GM12878 (cell line): Measurements from ENCODE around the gene PBRM1. TPM values are rescaled to one million over a fixed set of nuclear protein-coding genes. Genes with fewer than 3 reads are reported as not detected.

ENCODE experiments used
- ATAC-seq: fragments of 200-7000 bp; cut with Tn5 transposase; 3 replicates; pipeline ENCODE4 v1.9.1; 2020; ENCODE audit warnings: mild to moderate bottlenecking, moderate library complexity
- BruUV-seq: library from RNA; stranded (reverse); fragments of 400-500 nt; replicated peaks from 2 replicates; lab custom pipeline; 2021; lab: Mats Ljungman, UMichigan
- CTCF ChIA-PET: fragments of 300-600 bp; sonication (Branson Sonifier 250); formaldehyde crosslinking; extraction: SDS; loops from one replicate; lab custom pipeline; 2021; ENCODE audit warnings: inconsistent platforms; lab: Yijun Ruan, JAX
- POLR2A ChIA-PET: fragments of 350-600 bp; formaldehyde crosslinking; extraction: SDS; loops from one replicate; lab custom pipeline; 2021; ENCODE audit warnings: inconsistent platforms; lab: Charles Lee
- RAD21 ChIA-PET: fragments of 300-600 bp; sonication (Branson Sonifier 250); formaldehyde crosslinking; loops from one replicate; lab custom pipeline; 2023; ENCODE audit warnings: antibody characterized with exemption; ENCODE audit not compliant: unreplicated experiment; lab: Charles Lee
- SMC1A ChIA-PET: fragments of 300-600 bp; sonication (Branson Sonifier 250); formaldehyde crosslinking; loops from one replicate; lab custom pipeline; 2023; ENCODE audit not compliant: unreplicated experiment, uncharacterized antibody; lab: Charles Lee
- DNase-seq: peaks from one replicate; pipeline ENCODE4 v3.0.0-alpha.2; 2011; ENCODE audit warnings: low read depth, low spot score
- FAIRE-seq: peaks from 3 replicates; lab custom pipeline; 2011; peaks lifted over from hg19 to GRCh38; lab: Jason Lieb, UNC
- H2AFZ ChIP-seq: 2 replicates; pipeline ENCODE4 v1.6.0; 2011; ENCODE audit warnings: low read depth, low read length, control low read depth; ENCODE audit not compliant: control insufficient read depth
- H3K27ac ChIP-seq: 2 replicates; pipeline ENCODE4 v1.5.1; 2011; ENCODE audit warnings: control low read depth; ENCODE audit not compliant: control insufficient read depth, insufficient read depth
- H3K27me3 ChIP-seq, 2 experiments: replicated peaks in 1 of 2; 2 replicates each; pipeline versions ENCODE4 v1.6.0 to v1.6.1; 2011; ENCODE audit warnings: low read length in 1 of 2; ENCODE audit not compliant: control insufficient read depth in 2 of 2, insufficient read depth in 2 of 2
- H3K36me3 ChIP-seq, 2 experiments: 2 replicates each; pipeline ENCODE4 v1.5.1; 2011; ENCODE audit warnings: low read length in 1 of 2; ENCODE audit not compliant: control insufficient read depth in 2 of 2, insufficient read depth in 2 of 2
- H3K4me1 ChIP-seq: 2 replicates; pipeline ENCODE4 v1.6.1; 2011; ENCODE audit warnings: mild to moderate bottlenecking, low read length, moderate library complexity, mixed read lengths; ENCODE audit not compliant: control insufficient read depth, insufficient read depth
- H3K4me2 ChIP-seq: 2 replicates; pipeline ENCODE4 v1.6.0; 2011; ENCODE audit warnings: control low read depth; ENCODE audit not compliant: control insufficient read depth, insufficient read depth
- H3K4me3 ChIP-seq: fragments of 200-600 bp; sonication (generic); 2 replicates; pipeline ENCODE4 v1.5.1; 2016
- H3K79me2 ChIP-seq: 2 replicates; pipeline ENCODE4 v1.6.0; 2011; ENCODE audit warnings: low read length; ENCODE audit not compliant: control insufficient read depth, insufficient read depth
- H3K9ac ChIP-seq: 2 replicates; pipeline ENCODE4 v1.8.0; 2011; ENCODE audit warnings: low read length, control low read depth, mixed read lengths; ENCODE audit not compliant: control insufficient read depth, insufficient read depth
- H3K9me3 ChIP-seq: replicated peaks from 3 replicates; pipeline ENCODE4 v1.5.1; 2011; ENCODE audit warnings: mild to moderate bottlenecking, low read length; ENCODE audit not compliant: control insufficient read depth, insufficient read depth
- H4K20me1 ChIP-seq: 2 replicates; pipeline ENCODE4 v1.6.0; 2011; ENCODE audit not compliant: control insufficient read depth, insufficient read depth
- ASH2L ChIP-seq: fragments of 300-600, 200-600 bp; sonication (generic); IDR thresholded peaks from 2 replicates; pipeline ENCODE4 v1.6.1; 2017; ENCODE audit warnings: low read depth, mild to moderate bottlenecking, borderline replicate concordance
- FOXK2 ChIP-seq: fragments of 450-650 bp; IDR thresholded peaks from 2 replicates; pipeline ENCODE4 v1.6.1; 2017; ENCODE audit warnings: mild to moderate bottlenecking, moderate library complexity
- GATAD2B ChIP-seq: fragments of 450-650 bp; conservative IDR thresholded peaks from 2 replicates; pipeline ENCODE4 v1.6.1; 2017; ENCODE audit warnings: low read depth, mild to moderate bottlenecking, moderate library complexity
- MEF2B ChIP-seq: fragments of 450-650 bp; IDR thresholded peaks from 2 replicates; pipeline ENCODE4 v1.6.1; 2018; ENCODE audit warnings: mild to moderate bottlenecking, moderate library complexity; ENCODE audit not compliant: partially characterized antibody, poor library complexity, severe bottlenecking
- MYC ChIP-seq: IDR thresholded peaks from 2 replicates; pipeline ENCODE4 v1.6.1; 2011; ENCODE audit warnings: mild to moderate bottlenecking, low read length, moderate library complexity, inconsistent platforms; ENCODE audit not compliant: insufficient read depth, insufficient replicate concordance, insufficient read length, severe bottlenecking
- PML ChIP-seq: IDR thresholded peaks from 2 replicates; pipeline ENCODE4 v1.6.1; 2012; ENCODE audit warnings: low read length, inconsistent platforms
- POLR2AphosphoS2 ChIP-seq: IDR thresholded peaks from 2 replicates; pipeline ENCODE4 v1.6.1; 2011; ENCODE audit warnings: low read depth, mild to moderate bottlenecking, low read length, improper control_type of control experiment, moderate library complexity
- SIX5 ChIP-seq: IDR thresholded peaks from 2 replicates; pipeline ENCODE4 v1.6.1; 2011; ENCODE audit warnings: mild to moderate bottlenecking, low read depth, low read length, moderate library complexity; ENCODE audit not compliant: severe bottlenecking
- SREBF1 ChIP-seq: IDR thresholded peaks from 2 replicates; pipeline ENCODE4 v1.6.1; 2012; ENCODE audit warnings: mild to moderate bottlenecking, low read length
- STAT1 ChIP-seq: fragments of 450-650 bp; conservative IDR thresholded peaks from 2 replicates; pipeline ENCODE4 v1.6.1; 2014; ENCODE audit warnings: antibody characterized with exemption, mild to moderate bottlenecking
- TARDBP ChIP-seq: IDR thresholded peaks from 2 replicates; pipeline ENCODE4 v1.6.1; 2016; ENCODE audit warnings: borderline replicate concordance
- ZNF274 ChIP-seq: IDR thresholded peaks from one replicate; pipeline ENCODE4 v1.8.0; 2011; ENCODE audit not compliant: insufficient read length, insufficient read depth
- ZNF622 ChIP-seq: fragments of 450-650 bp; IDR thresholded peaks from 2 replicates; pipeline ENCODE4 v1.6.1; 2017; ENCODE audit warnings: mild to moderate bottlenecking, inconsistent platforms
- ZSCAN29 ChIP-seq: fragments of 450-650 bp; IDR thresholded peaks from 2 replicates; pipeline ENCODE4 v1.6.1; 2017; ENCODE audit warnings: mild to moderate bottlenecking, moderate library complexity
- ZZZ3 ChIP-seq: IDR thresholded peaks from 2 replicates; pipeline ENCODE4 v1.6.1; 2011; ENCODE audit warnings: low read depth; ENCODE audit not compliant: control insufficient read depth, insufficient read length
- whole genome bisulfite sequencing: methylation state at CpG from one replicate; pipeline ENCODE4 v1.1.6; 2016; ENCODE audit warnings: low lambda C conversion rate; ENCODE audit not compliant: insufficient replicate concordance, insufficient coverage; ENCODE audit errors: missing lambda C conversion rate; 5-methylcytosine and 5-hydroxymethylcytosine counted together
- in situ Hi-C: fragments of 300-500 bp; cut with MboI; formaldehyde crosslinking; loops from 9 replicates; pipeline ENCODE4 v1.14.3; 2018; ENCODE audit warnings: mixed read lengths
- intact Hi-C: fragments of 100-400 bp; cut with micrococcal nuclease; formaldehyde crosslinking; loops from one replicate; pipeline ENCODE4 v1.14.2; 2022; ENCODE audit not compliant: unreplicated experiment
- polyA plus RNA-seq, 11 experiments: library from polyadenylated mRNA; depleted of rRNA in 4 of 11; unstranded in 6 of 11; stranded (reverse) in 5 of 11; fragments of >200 nt; fragmentation: Nextera tagmentation in 4 of 11; fragmentation: Illumina TruSeq in 1 of 11; extraction: Ambion mirVana in 4 of 11; extraction: Trizol in 1 of 11; gene quantifications; 1 replicate in 1 of 11; 2 replicates in 10 of 11; pipeline versions ENCODE4 v1.2.1 to v1.2.3, GENCODE V29; 2011 to 2016; ENCODE audit warnings: inconsistent platforms in 2 of 11, missing spikeins in 2 of 11, low read depth in 1 of 11
- total RNA-seq, 4 experiments: library from RNA; depleted of rRNA in 3 of 4; stranded (reverse); fragments of >200 nt in 3 of 4; fragmentation: Illumina TruSeq in 1 of 4; extraction: Trizol in 1 of 4; gene quantifications; 2 replicates each; pipeline versions ENCODE4 v1.2.1 to v1.2.3, GENCODE V29; 2013 to 2021
- TF ChIP-seq, protein P1 (sequence below): IDR thresholded peaks from 2 replicates; pipeline ENCODE4 v1.6.1; 2012; ENCODE audit warnings: low read depth, low read length, improper control_type of control experiment
- TF ChIP-seq, protein P2 (sequence below): IDR thresholded peaks from 2 replicates; pipeline ENCODE4 v1.6.1; 2012; ENCODE audit warnings: improper control_type of control experiment, low read depth, low read length; ENCODE audit not compliant: insufficient replicate concordance

The PBRM1 gene
- total and polyA plus RNA-seq, 10 of the 15 experiments (the other 5 are each of a cell fraction or from before 2014, with no cell fraction given): 8.9 to 88.9 (median 39.3) TPM

DNA sequence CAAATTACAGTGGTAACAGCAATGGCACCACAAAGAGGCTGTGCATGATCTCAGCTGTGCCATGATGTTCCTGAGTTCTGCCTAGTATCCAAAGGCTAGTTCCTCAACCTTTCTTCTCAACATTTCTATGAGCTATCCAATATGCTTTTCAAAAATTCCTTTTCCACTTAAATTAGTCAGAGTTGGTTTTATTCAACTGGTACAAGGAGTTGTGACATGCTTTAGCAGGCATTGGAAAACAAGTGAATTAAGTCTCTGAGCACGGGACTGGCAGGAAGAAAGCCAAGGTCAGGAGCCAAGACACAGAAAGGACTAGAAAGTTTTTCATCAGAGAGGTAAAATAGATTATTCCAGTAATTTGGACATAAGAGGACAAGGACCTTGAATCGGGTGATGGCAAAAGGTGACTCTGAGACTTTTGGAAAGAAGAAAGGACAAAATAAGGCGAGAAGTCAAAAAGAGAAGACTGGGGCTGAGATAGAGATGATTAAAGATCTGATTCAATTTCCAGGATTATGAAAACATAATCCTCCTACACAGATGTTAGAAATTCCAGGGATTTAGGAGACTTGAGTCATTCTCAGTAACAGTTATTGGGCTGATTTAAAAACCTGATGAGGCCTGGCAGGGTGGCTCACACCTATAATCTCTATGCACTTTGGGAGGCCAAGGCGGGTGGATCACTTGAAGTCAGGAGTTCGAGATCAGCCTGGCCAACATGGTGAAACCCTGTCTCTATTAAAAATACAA lies 36.1 kb downstream of the PBRM1 start:
- peaks cover 7 to 11% of the 10 kb centered on the region in 2 experiments for H3K36me3 ChIP-seq
- ChIA-PET RAD21 (no interaction called here), CTCF (no interaction called here), SMC1A (interaction anchor here (1.1 kb wide), 1 partner anchor 23 kb away, joined by 3 read pairs; no protein-coding TSS in a partner anchor), POLR2A (interaction anchor here (0.7 kb wide), 1 partner anchor 33 kb away, joined by 10 read pairs; no protein-coding TSS in a partner anchor)
- intact Hi-C loops (no loop called here), in situ Hi-C loops (no loop called here)
- H3K4me1 ChIP-seq: no peaks in the 10 kb centered on the region
- DNase-seq (no peak), ATAC-seq (no peak), FAIRE-seq (no peak)
- no peaks in the 10 kb centered on the region for H4K20me1 ChIP-seq
- H3K27me3 ChIP-seq: no peaks in the 10 kb centered on the region
- TF ChIP-seq ASH2L: no peak
- no peak for TF ChIP-seq PML
- TF ChIP-seq ZNF622: no peak
- TF ChIP-seq SREBF1: no peak
- TF ChIP-seq ZZZ3: no peak
- TF ChIP-seq TARDBP: no peak
- TF ChIP-seq SIX5: no peak
- TF ChIP-seq ZSCAN29: no peak
- TF ChIP-seq, protein P1, sequence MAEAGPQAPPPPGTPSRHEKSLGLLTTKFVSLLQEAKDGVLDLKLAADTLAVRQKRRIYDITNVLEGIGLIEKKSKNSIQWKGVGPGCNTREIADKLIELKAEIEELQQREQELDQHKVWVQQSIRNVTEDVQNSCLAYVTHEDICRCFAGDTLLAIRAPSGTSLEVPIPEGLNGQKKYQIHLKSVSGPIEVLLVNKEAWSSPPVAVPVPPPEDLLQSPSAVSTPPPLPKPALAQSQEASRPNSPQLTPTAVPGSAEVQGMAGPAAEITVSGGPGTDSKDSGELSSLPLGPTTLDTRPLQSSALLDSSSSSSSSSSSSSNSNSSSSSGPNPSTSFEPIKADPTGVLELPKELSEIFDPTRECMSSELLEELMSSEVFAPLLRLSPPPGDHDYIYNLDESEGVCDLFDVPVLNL: no peak
- TF ChIP-seq, protein P2, sequence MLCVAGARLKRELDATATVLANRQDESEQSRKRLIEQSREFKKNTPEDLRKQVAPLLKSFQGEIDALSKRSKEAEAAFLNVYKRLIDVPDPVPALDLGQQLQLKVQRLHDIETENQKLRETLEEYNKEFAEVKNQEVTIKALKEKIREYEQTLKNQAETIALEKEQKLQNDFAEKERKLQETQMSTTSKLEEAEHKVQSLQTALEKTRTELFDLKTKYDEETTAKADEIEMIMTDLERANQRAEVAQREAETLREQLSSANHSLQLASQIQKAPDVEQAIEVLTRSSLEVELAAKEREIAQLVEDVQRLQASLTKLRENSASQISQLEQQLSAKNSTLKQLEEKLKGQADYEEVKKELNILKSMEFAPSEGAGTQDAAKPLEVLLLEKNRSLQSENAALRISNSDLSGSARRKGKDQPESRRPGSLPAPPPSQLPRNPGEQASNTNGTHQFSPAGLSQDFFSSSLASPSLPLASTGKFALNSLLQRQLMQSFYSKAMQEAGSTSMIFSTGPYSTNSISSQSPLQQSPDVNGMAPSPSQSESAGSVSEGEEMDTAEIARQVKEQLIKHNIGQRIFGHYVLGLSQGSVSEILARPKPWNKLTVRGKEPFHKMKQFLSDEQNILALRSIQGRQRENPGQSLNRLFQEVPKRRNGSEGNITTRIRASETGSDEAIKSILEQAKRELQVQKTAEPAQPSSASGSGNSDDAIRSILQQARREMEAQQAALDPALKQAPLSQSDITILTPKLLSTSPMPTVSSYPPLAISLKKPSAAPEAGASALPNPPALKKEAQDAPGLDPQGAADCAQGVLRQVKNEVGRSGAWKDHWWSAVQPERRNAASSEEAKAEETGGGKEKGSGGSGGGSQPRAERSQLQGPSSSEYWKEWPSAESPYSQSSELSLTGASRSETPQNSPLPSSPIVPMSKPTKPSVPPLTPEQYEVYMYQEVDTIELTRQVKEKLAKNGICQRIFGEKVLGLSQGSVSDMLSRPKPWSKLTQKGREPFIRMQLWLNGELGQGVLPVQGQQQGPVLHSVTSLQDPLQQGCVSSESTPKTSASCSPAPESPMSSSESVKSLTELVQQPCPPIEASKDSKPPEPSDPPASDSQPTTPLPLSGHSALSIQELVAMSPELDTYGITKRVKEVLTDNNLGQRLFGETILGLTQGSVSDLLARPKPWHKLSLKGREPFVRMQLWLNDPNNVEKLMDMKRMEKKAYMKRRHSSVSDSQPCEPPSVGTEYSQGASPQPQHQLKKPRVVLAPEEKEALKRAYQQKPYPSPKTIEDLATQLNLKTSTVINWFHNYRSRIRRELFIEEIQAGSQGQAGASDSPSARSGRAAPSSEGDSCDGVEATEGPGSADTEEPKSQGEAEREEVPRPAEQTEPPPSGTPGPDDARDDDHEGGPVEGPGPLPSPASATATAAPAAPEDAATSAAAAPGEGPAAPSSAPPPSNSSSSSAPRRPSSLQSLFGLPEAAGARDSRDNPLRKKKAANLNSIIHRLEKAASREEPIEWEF: no peak
- no peak for TF ChIP-seq MEF2B
- TF ChIP-seq GATAD2B: no peak
- no peak for TF ChIP-seq FOXK2
- TF ChIP-seq MYC: no peak
- TF ChIP-seq POLR2AphosphoS2: no peak
- no peak for TF ChIP-seq ZNF274
- TF ChIP-seq STAT1: no peak
- no peak overlapping the region for H3K4me3 ChIP-seq
- no peak overlapping the region for H3K4me2 ChIP-seq
- H3K9me3 ChIP-seq: no peaks in the 10 kb centered on the region
- H2AFZ ChIP-seq: no peak overlapping the region
- no TSS peak for BruUV-seq
- no peak overlapping the region for H3K9ac ChIP-seq
- WGBS: 94% methylated on average over 5 of the region's 5 CpGs
- H3K27ac ChIP-seq: no peak overlapping the region
- no peaks in the 10 kb centered on the region for H3K79me2 ChIP-seq
